ENCODE measurements around the gene ID3. TPM values are rescaled to one million over a fixed set of nuclear protein-coding genes. Genes with fewer than 3 reads are reported as not detected.
A peak's percentile ranks its signal among the peaks of the same experiment; 100 is the strongest.
"Not testable (repeated sequence)": the region's sequence is repeated elsewhere in the genome, so short reads cannot be mapped to it uniquely, and the experiment has no call there.

The ID3 gene
- polyA plus RNA-seq, 3 donors: 1.1 to 31.1 (median 2.5) TPM

- Mint-ChIP-seq H3K9me3 (peaks cover 0 to 2% (median 0%) of the 10 kb centered on the region in 7 donors), H3K4me1 (peaks cover 5% of the 10 kb centered on the region), H3K4me3 (no peak overlapping the region), H3K36me3 (no peaks in the 10 kb centered on the region), H3K27me3 (ENCODE audit: low read depth in 3 of 3) (peaks cover 10 to 23% (median 21%) of the 10 kb centered on the region in 3 donors), H3K27ac (peak overlapping the region in 1 of 7 donors; percentile 48)
- Histone ChIP-seq H3K36me3 (replicated peaks in 1 of 2; ENCODE audit: control insufficient read depth in 1 of 2, insufficient read depth in 2 of 2, low read length in 2 of 2) (no peaks in the 10 kb centered on the region), H2AFZ (ENCODE audit: insufficient read depth, low read depth, low read length, poor library complexity, severe bottlenecking) (no peak overlapping the region), H3K4me2 (replicated peaks; ENCODE audit: extremely low read depth, low read length, poor library complexity, severe bottlenecking) (no peak overlapping the region), H4K20me1 (ENCODE audit: insufficient read depth, low read length) (no peaks in the 10 kb centered on the region), H3K9me3 (replicated peaks in 1 of 2; ENCODE audit: control insufficient read depth in 1 of 2, insufficient read depth in 1 of 2, low read length in 2 of 2) (no peaks in the 10 kb centered on the region), H3K4me3 (replicated peaks in 1 of 3; ENCODE audit: low read depth in 2 of 3, low read length in 3 of 3) (no peak overlapping the region), H3K27ac (ENCODE audit: low read depth in 1 of 2, low read length in 2 of 2) (no peak overlapping the region), H3K79me2 (ENCODE audit: insufficient read depth, low read length) (no peaks in the 10 kb centered on the region), H3K4me1 (ENCODE audit: control insufficient read depth in 1 of 2, insufficient read depth in 2 of 2, low read length in 2 of 2) (peaks cover under 1 to 4% of the 10 kb centered on the region in 2 donors), H3K9ac (ENCODE audit: insufficient read depth, low read length, poor library complexity, severe bottlenecking) (no peak overlapping the region), H3K27me3 (ENCODE audit: control insufficient read depth in 2 of 2, insufficient read depth in 2 of 2, low read length in 2 of 2) (peaks cover 0 to 4% of the 10 kb centered on the region in 2 donors)
- intact Hi-C loops (cut with micrococcal nuclease): loop anchor here (1.0 to 2.0 kb wide), 2 partner anchors 92 to 93 kb away; no protein-coding TSS in a partner anchor
- peak; percentile 92 for TF ChIP-seq CTCF (IDR thresholded peaks at IDR 0.05)
- DNase-seq: peak; percentile 62 to 76 (median 75)
- 40% methylated on average over 5 of the region's 8 CpGs for WGBS (ENCODE audit: insufficient coverage)
Measured at GRCh38 chr1:23544444-23545389, 14.6 kb downstream of the ID3 start.

- no peaks in the 10 kb centered on the region for H3K79me2 ChIP-seq (ENCODE audit: insufficient read depth, low read length)
- no peaks in the 10 kb centered on the region for H4K20me1 ChIP-seq (ENCODE audit: insufficient read depth, low read length)
- no peak overlapping the region for H3K27ac Mint-ChIP-seq
- no peak overlapping the region for H3K27ac ChIP-seq (ENCODE audit: low read depth in 1 of 2, low read length in 2 of 2)
- H3K4me3 Mint-ChIP-seq: no peak overlapping the region
- H3K36me3 ChIP-seq (replicated peaks in 1 of 2; ENCODE audit: control insufficient read depth in 1 of 2, insufficient read depth in 2 of 2, low read length in 2 of 2): no peaks in the 10 kb centered on the region
- peaks cover 10 to 19% (median 19%) of the 10 kb centered on the region in 3 donors for H3K27me3 Mint-ChIP-seq (ENCODE audit: low read depth in 3 of 3)
- no peaks in the 10 kb centered on the region for H3K9me3 ChIP-seq (replicated peaks in 1 of 2; ENCODE audit: control insufficient read depth in 1 of 2, insufficient read depth in 1 of 2, low read length in 2 of 2)
- H3K4me3 ChIP-seq (replicated peaks in 1 of 3; ENCODE audit: low read depth in 2 of 3, low read length in 3 of 3): no peak overlapping the region
- H2AFZ ChIP-seq (ENCODE audit: insufficient read depth, low read depth, low read length, poor library complexity, severe bottlenecking): no peak overlapping the region
- peaks cover 0 to 2% (median 0%) of the 10 kb centered on the region in 7 donors for H3K9me3 Mint-ChIP-seq
- peaks cover 0 to 4% of the 10 kb centered on the region in 2 donors for H3K27me3 ChIP-seq (ENCODE audit: control insufficient read depth in 2 of 2, insufficient read depth in 2 of 2, low read length in 2 of 2)
- DNase-seq: no peak
- 97% methylated on average over 6 of the region's 8 CpGs for WGBS (ENCODE audit: insufficient coverage)
- intact Hi-C loops (cut with micrococcal nuclease): loop anchor here (1.0 to 2.0 kb wide), 2 partner anchors 93 kb away; no protein-coding TSS in a partner anchor
- H3K9ac ChIP-seq (ENCODE audit: insufficient read depth, low read length, poor library complexity, severe bottlenecking): no peak overlapping the region
- no peak for TF ChIP-seq CTCF (IDR thresholded peaks at IDR 0.05)
- H3K4me1 Mint-ChIP-seq: peaks cover 9% of the 10 kb centered on the region
- no peak overlapping the region for H3K4me2 ChIP-seq (replicated peaks; ENCODE audit: extremely low read depth, low read length, poor library complexity, severe bottlenecking)
- peaks cover 5 to 13% of the 10 kb centered on the region in 2 donors for H3K4me1 ChIP-seq (ENCODE audit: control insufficient read depth in 1 of 2, insufficient read depth in 2 of 2, low read length in 2 of 2)
- H3K36me3 Mint-ChIP-seq: no peaks in the 10 kb centered on the region
Measured at GRCh38 chr1:23543707-23544443, 15.4 kb downstream of the ID3 start.

GRCh38 chr1:23542940-23543339 lies 16.4 kb downstream of the ID3 start:
- H3K4me3 ChIP-seq (replicated peaks in 1 of 3; ENCODE audit: low read depth in 2 of 3, low read length in 3 of 3); H4K20me1 ChIP-seq (ENCODE audit: insufficient read depth, low read length); H3K36me3 Mint-ChIP-seq; H3K79me2 ChIP-seq (ENCODE audit: insufficient read depth, low read length); H2AFZ ChIP-seq (ENCODE audit: insufficient read depth, low read depth, low read length, poor library complexity, severe bottlenecking); H3K36me3 ChIP-seq (replicated peaks in 1 of 2; ENCODE audit: control insufficient read depth in 1 of 2, insufficient read depth in 2 of 2, low read length in 2 of 2); H3K4me1 Mint-ChIP-seq; H3K27me3 ChIP-seq (ENCODE audit: control insufficient read depth in 2 of 2, insufficient read depth in 2 of 2, low read length in 2 of 2); H3K9ac ChIP-seq (ENCODE audit: insufficient read depth, low read length, poor library complexity, severe bottlenecking); H3K9me3 ChIP-seq (replicated peaks in 1 of 2; ENCODE audit: control insufficient read depth in 1 of 2, insufficient read depth in 1 of 2, low read length in 2 of 2); H3K27ac Mint-ChIP-seq; intact Hi-C loops (cut with micrococcal nuclease); H3K4me3 Mint-ChIP-seq; H3K9me3 Mint-ChIP-seq; DNase-seq; H3K4me2 ChIP-seq (replicated peaks; ENCODE audit: extremely low read depth, low read length, poor library complexity, severe bottlenecking); H3K27ac ChIP-seq (ENCODE audit: low read depth in 1 of 2, low read length in 2 of 2): not testable (repeated sequence)
- 90% methylated on average over 2 of the region's 5 CpGs for WGBS (ENCODE audit: insufficient coverage)
- peaks cover 7 to 19% (median 11%) of the 10 kb centered on the region in 3 donors for H3K27me3 Mint-ChIP-seq (ENCODE audit: low read depth in 3 of 3)
- H3K4me1 ChIP-seq (ENCODE audit: control insufficient read depth in 1 of 2, insufficient read depth in 2 of 2, low read length in 2 of 2): peaks cover 6 to 19% of the 10 kb centered on the region in 2 donors

Measured in CD14-positive monocyte (primary cell).